ENCODE results near the gene MRC2.

DNA sequence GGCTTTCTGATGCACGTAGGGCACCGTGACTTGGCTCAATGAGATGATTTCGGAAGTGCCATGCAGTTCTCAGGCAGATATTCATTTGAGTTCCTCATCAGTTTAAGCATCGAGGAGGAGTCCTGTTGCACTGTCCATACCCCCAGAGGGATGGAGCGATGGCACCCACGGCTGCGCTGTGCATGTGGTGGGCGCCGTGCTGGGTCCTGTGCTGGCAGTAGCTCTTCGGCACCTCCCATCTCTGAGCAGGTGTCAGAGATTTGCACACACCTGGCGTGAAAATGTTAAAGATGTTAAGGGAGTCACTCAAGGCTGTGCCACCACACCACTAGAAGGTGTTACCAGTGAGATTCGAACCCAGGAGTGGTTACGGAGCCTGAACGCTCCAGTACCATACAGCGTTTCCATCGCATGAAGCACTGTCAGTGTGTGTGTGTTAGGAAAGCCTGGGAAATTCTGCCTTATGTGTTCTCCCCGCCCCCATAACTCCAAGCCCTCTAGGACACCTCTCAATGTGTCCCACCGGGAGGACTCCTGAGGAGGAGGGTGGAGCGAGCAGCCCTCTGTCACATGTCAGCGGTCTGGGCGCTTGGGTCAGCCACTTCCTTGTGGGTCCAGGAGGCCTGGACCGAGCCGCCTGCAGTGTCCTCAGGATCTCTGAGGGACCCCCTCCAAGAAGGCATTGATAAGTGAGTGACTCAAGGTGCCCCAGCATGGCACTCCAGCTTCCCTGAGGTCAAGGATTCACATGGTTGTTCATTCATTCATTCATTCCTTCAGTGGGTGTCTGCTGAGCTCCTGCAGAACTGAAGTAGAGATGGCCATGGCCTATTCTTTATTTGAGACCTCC is 3.8 kb downstream of the MRC2 start:
- TF ChIP-seq, protein P1, sequence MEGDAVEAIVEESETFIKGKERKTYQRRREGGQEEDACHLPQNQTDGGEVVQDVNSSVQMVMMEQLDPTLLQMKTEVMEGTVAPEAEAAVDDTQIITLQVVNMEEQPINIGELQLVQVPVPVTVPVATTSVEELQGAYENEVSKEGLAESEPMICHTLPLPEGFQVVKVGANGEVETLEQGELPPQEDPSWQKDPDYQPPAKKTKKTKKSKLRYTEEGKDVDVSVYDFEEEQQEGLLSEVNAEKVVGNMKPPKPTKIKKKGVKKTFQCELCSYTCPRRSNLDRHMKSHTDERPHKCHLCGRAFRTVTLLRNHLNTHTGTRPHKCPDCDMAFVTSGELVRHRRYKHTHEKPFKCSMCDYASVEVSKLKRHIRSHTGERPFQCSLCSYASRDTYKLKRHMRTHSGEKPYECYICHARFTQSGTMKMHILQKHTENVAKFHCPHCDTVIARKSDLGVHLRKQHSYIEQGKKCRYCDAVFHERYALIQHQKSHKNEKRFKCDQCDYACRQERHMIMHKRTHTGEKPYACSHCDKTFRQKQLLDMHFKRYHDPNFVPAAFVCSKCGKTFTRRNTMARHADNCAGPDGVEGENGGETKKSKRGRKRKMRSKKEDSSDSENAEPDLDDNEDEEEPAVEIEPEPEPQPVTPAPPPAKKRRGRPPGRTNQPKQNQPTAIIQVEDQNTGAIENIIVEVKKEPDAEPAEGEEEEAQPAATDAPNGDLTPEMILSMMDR (IDR thresholded peaks at IDR 0.05) = no peak
- TF ChIP-seq ZFX (IDR thresholded peaks at IDR 0.05; ENCODE audit: borderline replicate concordance) = no peak

All from 22Rv1 (cell line).